ENCODE measurements around the gene ITSN2.

- TF ChIP-seq GABPA (IDR thresholded peaks at IDR 0.05; ENCODE audit: borderline replicate concordance, insufficient read depth, low read length) (no peak), TAF1 (IDR thresholded peaks at IDR 0.05; ENCODE audit: low read depth, low read length) (no peak), CTCF (IDR thresholded peaks at IDR 0.05; ENCODE audit: control extremely low read depth in 1 of 3, insufficient read depth in 1 of 3, low read depth in 1 of 3, low read length in 3 of 3) (no peak)
Observed at GRCh38 chr2:24402242-24403097, 42.1 kb upstream of the ITSN2 start.

Measured in H1 (cell line).